HEK293 (cell line): Measurements from ENCODE around the gene MARCHF10.
A peak's percentile ranks its signal among the peaks of the same experiment; 100 is the strongest.

Experiments
- CTCF ChIA-PET: fragments of 350-600 bp; formaldehyde crosslinking; extraction: SDS; loops from one replicate; lab custom pipeline; 2021; ENCODE audit warnings: antibody characterized with exemption; lab: Yijun Ruan, JAX
- POLR2A ChIA-PET: fragments of 300-600 bp; formaldehyde crosslinking; extraction: SDS; loops from one replicate; lab custom pipeline; 2020; ENCODE audit warnings: antibody characterized with exemption, inconsistent platforms; lab: Yijun Ruan, JAX
- H3K27ac ChIP-seq: fragments of 200-500 bp; sonication (Bioruptor generic); 2 replicates; pipeline ENCODE4 v1.5.1; 2014; ENCODE audit warnings: low read depth, low read length, control low read depth, inconsistent platforms; ENCODE audit errors: extremely low read depth
- H3K36me3 ChIP-seq, 2 experiments: fragments of 200-500 bp in 1 of 2; sonication (Bioruptor generic) in 1 of 2; 1 replicate in 1 of 2; 2 replicates in 1 of 2; pipeline ENCODE4 v1.5.1; 2014 to 2017; ENCODE audit warnings: inconsistent platforms in 2 of 2, low read length in 2 of 2; ENCODE audit not compliant: control insufficient read depth in 2 of 2, insufficient read depth in 1 of 2
- H3K4me1 ChIP-seq: fragments of 200-500 bp; sonication (Bioruptor generic); 2 replicates; pipeline ENCODE4 v1.5.1; 2014; ENCODE audit warnings: mild to moderate bottlenecking, low read length, inconsistent platforms; ENCODE audit not compliant: control insufficient read depth, insufficient read depth
- H3K4me3 ChIP-seq: 2 replicates; pipeline ENCODE4 v1.5.1; 2011; ENCODE audit warnings: low read depth, mild to moderate bottlenecking, control low read depth, low read length, moderate library complexity
- H3K9me3 ChIP-seq: fragments of 200-500 bp; sonication (Bioruptor generic); 2 replicates; pipeline ENCODE4 v1.5.1; 2014; ENCODE audit warnings: low read depth, low read length, inconsistent platforms; ENCODE audit not compliant: control insufficient read depth, insufficient read depth
- GFI1B ChIP-seq: fragments of 450-650 bp; formaldehyde crosslinking; IDR thresholded peaks from 2 replicates; pipeline ENCODE4 v1.5.1; 2016; ENCODE audit warnings: missing biosample characterization, missing genetic modification characterization
- HOXD13 ChIP-seq: sonication (generic); formaldehyde crosslinking; IDR thresholded peaks from 2 replicates; pipeline ENCODE4 v1.8.0; 2022; ENCODE audit warnings: missing genetic modification reagents, borderline replicate concordance
- KLF7 ChIP-seq: fragments of 450-650 bp; formaldehyde crosslinking; IDR thresholded peaks from 2 replicates; pipeline ENCODE4 v1.5.1; 2016; ENCODE audit warnings: missing biosample characterization, missing genetic modification characterization, borderline replicate concordance
- RBAK ChIP-seq: fragments of 450-650 bp; formaldehyde crosslinking; IDR thresholded peaks from 2 replicates; pipeline ENCODE4 v1.5.1; 2016; ENCODE audit warnings: missing biosample characterization, missing genetic modification characterization
- TRIM28 ChIP-seq: IDR thresholded peaks from 2 replicates; pipeline ENCODE4 v1.6.1; 2011; ENCODE audit warnings: low read length, control low read depth, borderline replicate concordance
- YY1 ChIP-seq: fragments of 450-650 bp; formaldehyde crosslinking; IDR thresholded peaks from 2 replicates; pipeline ENCODE4 v1.5.1; 2018; ENCODE audit warnings: missing biosample characterization, missing genetic modification characterization
- YY2 ChIP-seq: fragments of 450-650 bp; formaldehyde crosslinking; IDR thresholded peaks from 2 replicates; pipeline ENCODE4 v1.5.1; 2016; ENCODE audit warnings: missing biosample characterization, missing genetic modification characterization
- ZBTB48 ChIP-seq: fragments of 450-650 bp; formaldehyde crosslinking; IDR thresholded peaks from 2 replicates; pipeline ENCODE4 v1.5.1; 2016; ENCODE audit warnings: missing biosample characterization, missing genetic modification characterization
- ZBTB8A ChIP-seq: fragments of 450-650 bp; formaldehyde crosslinking; IDR thresholded peaks from 2 replicates; pipeline ENCODE4 v1.5.1; 2016; ENCODE audit warnings: missing biosample characterization, missing genetic modification characterization
- ZFP3 ChIP-seq: fragments of 450-650 bp; formaldehyde crosslinking; IDR thresholded peaks from 2 replicates; pipeline ENCODE4 v1.5.1; 2016; ENCODE audit warnings: low read depth, missing biosample characterization, missing genetic modification characterization
- ZFP41 ChIP-seq: fragments of 450-650 bp; formaldehyde crosslinking; IDR thresholded peaks from 2 replicates; pipeline ENCODE4 v1.5.1; 2016; ENCODE audit warnings: missing biosample characterization, missing genetic modification characterization, borderline replicate concordance
- ZNF138 ChIP-seq: fragments of 450-650 bp; formaldehyde crosslinking; IDR thresholded peaks from 2 replicates; pipeline ENCODE4 v1.5.1; 2016; ENCODE audit warnings: missing biosample characterization, missing genetic modification characterization, borderline replicate concordance
- ZNF146 ChIP-seq: fragments of 450-650 bp; formaldehyde crosslinking; IDR thresholded peaks from 2 replicates; pipeline ENCODE4 v1.5.1; 2016; ENCODE audit warnings: missing biosample characterization, missing genetic modification characterization
- ZNF223 ChIP-seq: fragments of 450-650 bp; formaldehyde crosslinking; IDR thresholded peaks from 2 replicates; pipeline ENCODE4 v1.5.1; 2016; ENCODE audit warnings: missing biosample characterization, missing genetic modification characterization
- ZNF529 ChIP-seq: fragments of 450-650 bp; formaldehyde crosslinking; IDR thresholded peaks from 2 replicates; pipeline ENCODE4 v1.5.1; 2017; ENCODE audit warnings: missing genetic modification characterization, missing biosample characterization; ENCODE audit not compliant: insufficient replicate concordance
- ZNF544 ChIP-seq: fragments of 450-650 bp; formaldehyde crosslinking; IDR thresholded peaks from 2 replicates; pipeline ENCODE4 v1.5.0; 2017; ENCODE audit warnings: missing biosample characterization, missing genetic modification characterization
- ZNF561 ChIP-seq: fragments of 450-650 bp; IDR thresholded peaks from 2 replicates; pipeline ENCODE4 v1.5.1; 2018; ENCODE audit warnings: missing biosample characterization, missing genetic modification characterization, borderline replicate concordance
- ZNF654 ChIP-seq: fragments of 450-650 bp; formaldehyde crosslinking; IDR thresholded peaks from 2 replicates; pipeline ENCODE4 v1.5.1; 2016; ENCODE audit warnings: low read depth, missing biosample characterization, missing genetic modification characterization
- ZNF768 ChIP-seq: fragments of 450-650 bp; formaldehyde crosslinking; IDR thresholded peaks from 2 replicates; pipeline ENCODE4 v1.5.1; 2018; ENCODE audit warnings: missing biosample characterization, mild to moderate bottlenecking, missing genetic modification characterization
- ZNF776 ChIP-seq: fragments of 450-650 bp; formaldehyde crosslinking; IDR thresholded peaks from 2 replicates; pipeline ENCODE4 v1.5.0; 2017; ENCODE audit warnings: missing biosample characterization, missing genetic modification characterization, borderline replicate concordance
- ZSCAN16 ChIP-seq: fragments of 450-650 bp; formaldehyde crosslinking; IDR thresholded peaks from 2 replicates; pipeline ENCODE4 v1.5.1; 2016; ENCODE audit warnings: missing biosample characterization, missing genetic modification characterization
- TF ChIP-seq, protein P1 (sequence below): fragments of 450-650 bp; formaldehyde crosslinking; IDR thresholded peaks from 2 replicates; pipeline ENCODE4 v1.5.1; 2017; ENCODE audit warnings: missing biosample characterization, mild to moderate bottlenecking, missing genetic modification characterization, moderate library complexity
- TF ChIP-seq, protein P2 (sequence below): fragments of 450-650 bp; formaldehyde crosslinking; IDR thresholded peaks from 2 replicates; pipeline ENCODE4 v1.5.1; 2017; ENCODE audit warnings: missing biosample characterization, missing genetic modification characterization
- TF ChIP-seq, protein P3 (sequence below): fragments of 450-650 bp; formaldehyde crosslinking; IDR thresholded peaks from 2 replicates; pipeline ENCODE4 v1.5.1; 2016; ENCODE audit warnings: missing biosample characterization, missing genetic modification characterization
- TF ChIP-seq, protein P4 (sequence below): fragments of 450-650 bp; formaldehyde crosslinking; IDR thresholded peaks from 2 replicates; pipeline ENCODE4 v1.5.1; 2016; ENCODE audit warnings: missing biosample characterization, missing genetic modification characterization
- TF ChIP-seq, protein P5 (sequence below): fragments of 450-650 bp; formaldehyde crosslinking; IDR thresholded peaks from 2 replicates; pipeline ENCODE4 v1.5.1; 2016; ENCODE audit warnings: missing biosample characterization, missing genetic modification characterization
- TF ChIP-seq, protein P6 (sequence below): fragments of 450-650 bp; formaldehyde crosslinking; IDR thresholded peaks from 2 replicates; pipeline ENCODE4 v1.5.1; 2016; ENCODE audit warnings: missing biosample characterization, missing genetic modification characterization, low read depth

MARCHF10 gene

DNA sequence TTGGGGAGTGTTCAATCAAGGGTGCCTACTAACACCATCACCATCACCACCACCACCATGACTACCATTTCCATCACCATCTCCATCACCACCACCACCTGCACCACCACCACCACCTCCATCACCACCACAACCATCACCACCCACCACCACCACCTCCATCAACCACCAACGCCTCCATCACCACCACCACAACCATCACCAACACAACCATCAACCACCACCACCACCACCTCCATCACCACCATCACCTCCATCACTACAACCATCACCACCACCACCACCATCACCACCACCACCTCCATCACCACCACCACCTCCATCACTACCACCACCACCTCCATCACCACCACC, 15.7 kb downstream of the MARCHF10 start (continued):
- TF ChIP-seq, protein P1, sequence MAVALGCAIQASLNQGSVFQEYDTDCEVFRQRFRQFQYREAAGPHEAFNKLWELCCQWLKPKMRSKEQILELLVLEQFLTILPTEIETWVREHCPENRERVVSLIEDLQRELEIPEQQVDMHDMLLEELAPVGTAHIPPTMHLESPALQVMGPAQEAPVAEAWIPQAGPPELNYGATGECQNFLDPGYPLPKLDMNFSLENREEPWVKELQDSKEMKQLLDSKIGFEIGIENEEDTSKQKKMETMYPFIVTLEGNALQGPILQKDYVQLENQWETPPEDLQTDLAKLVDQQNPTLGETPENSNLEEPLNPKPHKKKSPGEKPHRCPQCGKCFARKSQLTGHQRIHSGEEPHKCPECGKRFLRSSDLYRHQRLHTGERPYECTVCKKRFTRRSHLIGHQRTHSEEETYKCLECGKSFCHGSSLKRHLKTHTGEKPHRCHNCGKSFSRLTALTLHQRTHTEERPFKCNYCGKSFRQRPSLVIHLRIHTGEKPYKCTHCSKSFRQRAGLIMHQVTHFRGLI = no peak
- no peak for TF ChIP-seq ZFP3 (tag by site-specific recombination)
- no peak for TF ChIP-seq ZNF776 (tag by site-specific recombination)
- TF ChIP-seq, protein P2, sequence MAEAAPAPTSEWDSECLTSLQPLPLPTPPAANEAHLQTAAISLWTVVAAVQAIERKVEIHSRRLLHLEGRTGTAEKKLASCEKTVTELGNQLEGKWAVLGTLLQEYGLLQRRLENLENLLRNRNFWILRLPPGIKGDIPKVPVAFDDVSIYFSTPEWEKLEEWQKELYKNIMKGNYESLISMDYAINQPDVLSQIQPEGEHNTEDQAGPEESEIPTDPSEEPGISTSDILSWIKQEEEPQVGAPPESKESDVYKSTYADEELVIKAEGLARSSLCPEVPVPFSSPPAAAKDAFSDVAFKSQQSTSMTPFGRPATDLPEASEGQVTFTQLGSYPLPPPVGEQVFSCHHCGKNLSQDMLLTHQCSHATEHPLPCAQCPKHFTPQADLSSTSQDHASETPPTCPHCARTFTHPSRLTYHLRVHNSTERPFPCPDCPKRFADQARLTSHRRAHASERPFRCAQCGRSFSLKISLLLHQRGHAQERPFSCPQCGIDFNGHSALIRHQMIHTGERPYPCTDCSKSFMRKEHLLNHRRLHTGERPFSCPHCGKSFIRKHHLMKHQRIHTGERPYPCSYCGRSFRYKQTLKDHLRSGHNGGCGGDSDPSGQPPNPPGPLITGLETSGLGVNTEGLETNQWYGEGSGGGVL (tag by site-specific recombination) = no peak; the same call in 1 of the 2 replicates
- TF ChIP-seq ZNF223 (tag by site-specific recombination) = no peak
- TF ChIP-seq, protein P3, sequence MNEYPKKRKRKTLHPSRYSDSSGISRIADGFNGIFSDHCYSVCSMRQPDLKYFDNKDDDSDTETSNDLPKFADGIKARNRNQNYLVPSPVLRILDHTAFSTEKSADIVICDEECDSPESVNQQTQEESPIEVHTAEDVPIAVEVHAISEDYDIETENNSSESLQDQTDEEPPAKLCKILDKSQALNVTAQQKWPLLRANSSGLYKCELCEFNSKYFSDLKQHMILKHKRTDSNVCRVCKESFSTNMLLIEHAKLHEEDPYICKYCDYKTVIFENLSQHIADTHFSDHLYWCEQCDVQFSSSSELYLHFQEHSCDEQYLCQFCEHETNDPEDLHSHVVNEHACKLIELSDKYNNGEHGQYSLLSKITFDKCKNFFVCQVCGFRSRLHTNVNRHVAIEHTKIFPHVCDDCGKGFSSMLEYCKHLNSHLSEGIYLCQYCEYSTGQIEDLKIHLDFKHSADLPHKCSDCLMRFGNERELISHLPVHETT = no peak

DNA sequence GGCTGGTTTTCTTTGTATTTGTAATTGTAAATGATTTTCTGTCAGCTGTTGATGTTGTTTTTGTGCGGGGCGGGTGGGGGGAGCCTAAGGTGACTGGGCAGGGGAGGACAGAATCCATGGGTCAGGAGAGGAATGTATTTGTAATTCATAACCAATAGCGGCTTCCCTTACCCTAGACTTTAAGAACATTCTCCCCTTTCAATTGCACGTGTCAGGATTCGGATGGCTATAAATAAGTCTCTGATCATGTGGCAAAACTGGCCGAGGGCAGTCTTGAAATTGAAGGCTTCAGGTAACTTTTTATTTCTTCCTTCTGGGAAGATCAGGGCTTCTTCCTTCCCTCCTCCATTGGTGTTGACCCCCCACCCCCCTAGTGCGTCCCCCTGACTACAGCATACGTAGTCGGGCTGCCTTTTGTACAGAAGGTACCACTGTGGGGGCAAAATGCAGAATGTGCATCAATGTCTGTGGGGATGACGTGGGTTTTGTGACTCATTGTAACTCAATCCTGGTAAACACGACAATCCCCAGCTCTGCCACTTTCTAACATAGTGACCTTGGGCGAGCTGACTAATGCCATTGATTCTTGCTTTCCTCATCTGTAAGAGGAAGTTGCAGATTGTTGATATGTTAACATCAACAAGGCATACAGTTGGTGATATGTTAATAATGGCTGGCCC, 16.2 kb downstream of the MARCHF10 start:
- Histone ChIP-seq H3K4me1 (peaks cover 7% of the 10 kb centered on the region), H3K36me3 (no peaks in the 10 kb centered on the region), H3K9me3 (no peaks in the 10 kb centered on the region), H3K27ac (no peak overlapping the region), H3K4me3 (no peak overlapping the region)
- ChIA-PET CTCF (interaction anchor here (0.5 to 0.6 kb wide), 3 partner anchors 9 to 51 kb away, joined by 3 to 4 read pairs (median 3); no protein-coding TSS in a partner anchor), POLR2A (interaction anchor here (0.6 kb wide), 1 partner anchor 33 kb away, joined by 6 read pairs; no protein-coding TSS in a partner anchor)
- TF ChIP-seq, protein P4, sequence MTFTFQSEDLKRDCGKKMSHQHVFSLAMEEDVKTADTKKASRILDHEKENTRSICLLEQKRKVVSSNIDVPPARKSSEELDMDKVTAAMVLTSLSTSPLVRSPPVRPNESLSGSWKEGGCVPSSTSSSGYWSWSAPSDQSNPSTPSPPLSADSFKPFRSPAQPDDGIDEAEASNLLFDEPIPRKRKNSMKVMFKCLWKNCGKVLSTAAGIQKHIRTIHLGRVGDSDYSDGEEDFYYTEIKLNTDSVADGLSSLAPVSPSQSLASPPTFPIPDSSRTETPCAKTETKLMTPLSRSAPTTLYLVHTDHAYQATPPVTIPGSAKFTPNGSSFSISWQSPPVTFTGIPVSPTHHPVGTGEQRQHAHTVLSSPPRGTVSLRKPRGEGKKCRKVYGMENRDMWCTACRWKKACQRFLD = no peak
- no peak for TF ChIP-seq TRIM28
- TF ChIP-seq ZFP41 (tag by site-specific recombination) = no peak
- TF ChIP-seq YY1 (tag by site-specific recombination) = no peak
- no peak for TF ChIP-seq ZNF138 (tag by site-specific recombination)
- TF ChIP-seq, protein P5, sequence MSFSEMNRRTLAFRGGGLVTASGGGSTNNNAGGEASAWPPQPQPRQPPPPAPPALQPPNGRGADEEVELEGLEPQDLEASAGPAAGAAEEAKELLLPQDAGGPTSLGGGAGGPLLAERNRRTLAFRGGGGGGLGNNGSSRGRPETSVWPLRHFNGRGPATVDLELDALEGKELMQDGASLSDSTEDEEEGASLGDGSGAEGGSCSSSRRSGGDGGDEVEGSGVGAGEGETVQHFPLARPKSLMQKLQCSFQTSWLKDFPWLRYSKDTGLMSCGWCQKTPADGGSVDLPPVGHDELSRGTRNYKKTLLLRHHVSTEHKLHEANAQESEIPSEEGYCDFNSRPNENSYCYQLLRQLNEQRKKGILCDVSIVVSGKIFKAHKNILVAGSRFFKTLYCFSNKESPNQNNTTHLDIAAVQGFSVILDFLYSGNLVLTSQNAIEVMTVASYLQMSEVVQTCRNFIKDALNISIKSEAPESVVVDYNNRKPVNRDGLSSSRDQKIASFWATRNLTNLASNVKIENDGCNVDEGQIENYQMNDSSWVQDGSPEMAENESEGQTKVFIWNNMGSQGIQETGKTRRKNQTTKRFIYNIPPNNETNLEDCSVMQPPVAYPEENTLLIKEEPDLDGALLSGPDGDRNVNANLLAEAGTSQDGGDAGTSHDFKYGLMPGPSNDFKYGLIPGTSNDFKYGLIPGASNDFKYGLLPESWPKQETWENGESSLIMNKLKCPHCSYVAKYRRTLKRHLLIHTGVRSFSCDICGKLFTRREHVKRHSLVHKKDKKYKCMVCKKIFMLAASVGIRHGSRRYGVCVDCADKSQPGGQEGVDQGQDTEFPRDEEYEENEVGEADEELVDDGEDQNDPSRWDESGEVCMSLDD = no peak
- TF ChIP-seq ZSCAN16 (tag by site-specific recombination) = no peak
- no peak for TF ChIP-seq HOXD13 (CRISPR knock-in tag)
- TF ChIP-seq, protein P6, sequence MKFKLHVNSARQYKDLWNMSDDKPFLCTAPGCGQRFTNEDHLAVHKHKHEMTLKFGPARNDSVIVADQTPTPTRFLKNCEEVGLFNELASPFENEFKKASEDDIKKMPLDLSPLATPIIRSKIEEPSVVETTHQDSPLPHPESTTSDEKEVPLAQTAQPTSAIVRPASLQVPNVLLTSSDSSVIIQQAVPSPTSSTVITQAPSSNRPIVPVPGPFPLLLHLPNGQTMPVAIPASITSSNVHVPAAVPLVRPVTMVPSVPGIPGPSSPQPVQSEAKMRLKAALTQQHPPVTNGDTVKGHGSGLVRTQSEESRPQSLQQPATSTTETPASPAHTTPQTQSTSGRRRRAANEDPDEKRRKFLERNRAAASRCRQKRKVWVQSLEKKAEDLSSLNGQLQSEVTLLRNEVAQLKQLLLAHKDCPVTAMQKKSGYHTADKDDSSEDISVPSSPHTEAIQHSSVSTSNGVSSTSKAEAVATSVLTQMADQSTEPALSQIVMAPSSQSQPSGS (tag by site-specific recombination) = 0 out of 2 replicates have a peak, but pooled peaks have one; percentile 22
- TF ChIP-seq ZNF654 (tag by site-specific recombination) = no peak
- peak; percentile 33; the same call in 1 of the 2 replicates for TF ChIP-seq RBAK (tag by site-specific recombination)
- no peak for TF ChIP-seq ZNF146 (tag by site-specific recombination)
- TF ChIP-seq ZBTB8A = no peak
- no peak for TF ChIP-seq ZNF561 (tag by site-specific recombination)
- no peak for TF ChIP-seq KLF7 (tag by site-specific recombination)
- 0 out of 2 replicates have a peak, but pooled peaks have one; percentile 17 for TF ChIP-seq ZBTB48 (tag by site-specific recombination)
- no peak for TF ChIP-seq YY2 (tag by site-specific recombination)
- no peak for TF ChIP-seq ZNF529 (tag by site-specific recombination)
- no peak for TF ChIP-seq GFI1B (tag by site-specific recombination)
- no peak for TF ChIP-seq ZNF544 (tag by site-specific recombination)
- no peak for TF ChIP-seq ZNF768 (tag by site-specific recombination)
